Tibial nerve (tissue), 4 donors: ENCODE data around the gene SERTM1.

Experiments
- EP300 ChIP-seq, 2 donors: sonication (generic); formaldehyde crosslinking; IDR thresholded peaks; one replicate each; pipeline ENCODE4 v1.6.1; 2017; ENCODE audit warnings: antibody characterized with exemption in 2 of 2, mild to moderate bottlenecking in 1 of 2
- POLR2A ChIP-seq, 2 donors: fragments of 450-650 bp; IDR thresholded peaks; one replicate each; pipeline ENCODE4 v1.6.1; 2017; ENCODE audit warnings: antibody characterized with exemption in 2 of 2, mild to moderate bottlenecking in 2 of 2, moderate library complexity in 2 of 2
- TF ChIP-seq, protein P1 (sequence below), 5 experiments: fragments of 200-600 bp in 3 of 5; fragments of 450-650 bp in 2 of 5; sonication (generic) in 3 of 5; IDR thresholded peaks; one replicate each; pipeline ENCODE4 v1.5.1; 2016 to 2019; ENCODE audit warnings: antibody characterized with exemption in 5 of 5, mild to moderate bottlenecking in 3 of 5, moderate library complexity in 2 of 5

DNA sequence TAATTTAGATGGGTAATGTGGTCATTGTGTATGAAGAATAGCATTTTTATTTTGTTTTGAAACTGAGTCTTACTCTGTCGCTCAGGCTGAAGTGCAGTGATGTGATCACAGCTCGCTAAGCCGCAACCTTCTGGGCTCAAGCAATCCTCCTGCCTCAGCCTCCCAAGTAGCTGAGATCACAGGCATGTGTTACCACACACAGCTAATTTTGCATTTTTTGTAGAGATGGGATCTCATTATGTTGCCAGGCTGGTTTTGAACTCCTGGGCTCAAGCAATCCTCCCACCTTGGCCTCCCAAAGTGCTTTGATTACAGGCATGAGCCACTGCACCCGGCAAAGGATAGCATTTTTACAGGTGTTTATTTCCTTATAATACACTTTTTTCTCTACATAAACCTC lies 36.6 kb downstream of the SERTM1 start:
- TF ChIP-seq, protein P1, sequence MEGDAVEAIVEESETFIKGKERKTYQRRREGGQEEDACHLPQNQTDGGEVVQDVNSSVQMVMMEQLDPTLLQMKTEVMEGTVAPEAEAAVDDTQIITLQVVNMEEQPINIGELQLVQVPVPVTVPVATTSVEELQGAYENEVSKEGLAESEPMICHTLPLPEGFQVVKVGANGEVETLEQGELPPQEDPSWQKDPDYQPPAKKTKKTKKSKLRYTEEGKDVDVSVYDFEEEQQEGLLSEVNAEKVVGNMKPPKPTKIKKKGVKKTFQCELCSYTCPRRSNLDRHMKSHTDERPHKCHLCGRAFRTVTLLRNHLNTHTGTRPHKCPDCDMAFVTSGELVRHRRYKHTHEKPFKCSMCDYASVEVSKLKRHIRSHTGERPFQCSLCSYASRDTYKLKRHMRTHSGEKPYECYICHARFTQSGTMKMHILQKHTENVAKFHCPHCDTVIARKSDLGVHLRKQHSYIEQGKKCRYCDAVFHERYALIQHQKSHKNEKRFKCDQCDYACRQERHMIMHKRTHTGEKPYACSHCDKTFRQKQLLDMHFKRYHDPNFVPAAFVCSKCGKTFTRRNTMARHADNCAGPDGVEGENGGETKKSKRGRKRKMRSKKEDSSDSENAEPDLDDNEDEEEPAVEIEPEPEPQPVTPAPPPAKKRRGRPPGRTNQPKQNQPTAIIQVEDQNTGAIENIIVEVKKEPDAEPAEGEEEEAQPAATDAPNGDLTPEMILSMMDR (IDR thresholded peaks at IDR 0.05) = no peak
- TF ChIP-seq POLR2A (IDR thresholded peaks at IDR 0.05) (no peak), EP300 (IDR thresholded peaks at IDR 0.05) (no peak)
